A204.1 (cell line): ENCODE data around the gene CNIH2.
"Not testable (repeated sequence)": the region's sequence is repeated elsewhere in the genome, so short reads cannot be mapped to it uniquely, and the experiment has no call there.

Experiments used
- FAIRE-seq: peaks from 2 replicates; lab custom pipeline; 2012; peaks lifted over from hg19 to GRCh38; lab: Jason Lieb, UNC

CNIH2 gene

DNA sequence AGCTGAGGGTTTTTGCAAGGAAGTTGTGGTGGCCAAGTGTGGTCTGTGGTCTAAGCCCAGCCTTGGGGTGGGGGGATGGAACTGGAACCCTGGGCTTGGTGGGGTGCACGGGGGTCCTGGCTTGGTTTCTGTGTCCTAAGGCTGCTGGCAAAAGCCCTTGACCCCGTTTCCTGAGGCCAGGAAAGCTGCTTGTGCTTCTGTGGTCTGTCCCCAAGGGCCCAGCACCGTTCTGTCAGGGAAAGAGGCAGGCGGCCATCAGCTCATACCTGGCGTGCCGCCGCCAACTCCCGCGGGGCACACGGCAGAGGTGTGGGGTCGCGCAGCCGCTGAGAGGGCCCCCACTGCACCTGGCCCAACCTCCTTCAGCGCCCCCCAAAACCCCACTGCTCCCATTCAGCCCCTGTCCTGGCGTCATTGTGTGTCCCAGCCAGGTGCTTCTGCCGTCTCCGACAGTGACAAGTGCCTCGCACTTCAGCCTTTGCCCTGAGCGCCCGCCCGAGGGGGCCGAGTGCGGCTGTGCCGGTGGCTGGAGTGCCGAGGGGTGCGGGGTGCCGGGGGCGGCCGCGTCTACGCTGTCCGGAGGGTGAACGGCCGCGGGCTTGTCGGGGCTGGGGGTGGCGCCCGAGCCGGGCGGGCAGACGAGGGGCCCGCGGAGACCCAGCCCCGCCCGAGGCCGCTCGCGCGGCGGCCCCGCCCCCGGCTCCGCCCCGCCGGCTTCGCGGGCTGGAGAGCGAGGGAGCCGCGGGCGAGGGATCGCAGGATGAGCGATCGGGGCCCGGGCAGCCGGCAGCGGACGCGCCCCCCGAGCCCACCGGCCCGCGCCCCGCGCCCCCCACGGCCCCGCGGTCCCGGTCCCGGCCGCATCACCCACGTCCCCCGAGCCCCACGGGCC is at the start of gene CNIH2:
CNIH2 (plus strand) TSS at position 705 of the 892 bp plus-strand sequence. CDS start 282 bp downstream, outside the sequence.
- no peak for FAIRE-seq

- no peak for FAIRE-seq
Measured at GRCh38 chr11:66228521-66228920, 49.5 kb upstream of the CNIH2 start.

GRCh38 chr11:66230156-66230555 is 47.8 kb upstream of the CNIH2 start:
- FAIRE-seq = no peak

DNA sequence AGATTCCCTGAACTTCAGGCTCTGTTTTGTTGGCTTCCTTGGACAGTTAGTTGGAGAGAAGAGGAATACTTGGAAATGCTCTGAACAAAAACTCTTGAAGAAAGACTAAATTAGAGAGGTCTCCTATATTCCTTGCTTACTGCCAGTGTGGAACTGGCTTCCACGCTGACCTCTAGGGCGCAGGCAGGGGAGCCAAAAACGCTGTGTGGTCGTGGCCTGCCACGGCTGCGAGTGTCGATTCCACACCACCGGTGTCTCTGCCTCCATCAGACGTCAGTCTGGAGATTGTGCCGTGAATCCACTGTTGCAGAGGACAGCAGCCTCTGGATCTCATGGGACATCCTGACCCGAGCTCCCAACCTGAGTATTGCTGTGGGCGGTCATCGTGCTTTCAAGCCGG is 47.0 kb upstream of the CNIH2 start:
- no peak for FAIRE-seq

DNA sequence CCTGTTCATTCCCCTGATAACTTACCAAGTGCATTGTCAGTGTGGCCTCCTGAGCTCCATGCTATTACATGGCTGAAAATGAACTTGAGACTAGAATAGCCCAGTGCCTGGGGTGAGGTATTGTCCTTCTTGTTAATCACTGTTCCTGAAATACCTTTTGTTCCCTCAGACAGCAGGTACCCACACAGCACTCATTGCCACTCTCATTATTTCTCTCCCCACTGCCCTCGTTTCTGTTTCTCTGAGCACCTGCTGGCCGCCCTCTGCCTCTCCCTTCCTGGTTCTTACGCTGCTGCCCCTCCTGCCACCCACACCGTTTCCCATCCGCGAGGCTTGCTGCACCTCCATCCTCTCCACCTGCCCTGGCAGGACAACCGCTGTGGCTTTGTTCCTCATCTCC is 46.4 kb upstream of the CNIH2 start:
- FAIRE-seq = no peak

GRCh38 chr11:66232769-66233168 is 45.2 kb upstream of the CNIH2 start:
- FAIRE-seq = no peak

- FAIRE-seq = no peak
Measured at GRCh38 chr11:66233301-66233700, 44.7 kb upstream of the CNIH2 start.

- no peak for FAIRE-seq
Measured at GRCh38 chr11:66235141-66235540, 42.8 kb upstream of the CNIH2 start.

GRCh38 chr11:66237867-66238266 is 40.1 kb upstream of the CNIH2 start:
- no peak for FAIRE-seq

DNA sequence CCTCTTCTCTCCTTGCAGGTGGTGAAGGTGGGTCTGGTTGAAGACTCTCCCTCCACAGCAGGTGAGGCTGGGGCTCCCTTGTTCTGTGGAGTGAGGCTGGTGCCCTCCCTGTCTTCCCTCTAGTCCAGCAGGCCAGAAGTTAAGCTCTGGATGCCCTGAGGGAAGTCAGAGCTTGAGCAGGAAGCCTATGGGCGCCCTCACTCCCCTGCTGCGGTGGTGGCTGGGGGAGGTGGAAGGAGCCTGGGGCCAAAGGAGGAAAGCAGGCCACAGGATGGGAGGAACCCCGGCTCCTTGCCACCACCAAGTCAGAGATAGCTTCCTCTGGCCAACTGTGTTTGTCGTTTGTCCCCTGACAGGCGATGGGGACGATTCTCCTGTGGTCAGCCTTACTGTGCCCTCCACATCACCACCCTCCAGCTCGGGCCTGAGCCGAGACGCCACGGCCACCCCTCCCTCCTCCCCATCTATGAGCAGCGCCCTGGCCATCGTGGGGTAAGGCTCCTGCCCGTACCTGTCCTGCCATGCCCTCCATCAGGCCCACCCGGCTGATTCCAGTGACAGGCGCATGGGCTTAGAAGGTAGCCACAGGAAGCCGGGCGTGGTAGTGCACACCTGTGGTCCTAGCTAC is 39.1 kb upstream of the CNIH2 start:
- no peak for FAIRE-seq

- FAIRE-seq = no peak
Measured at GRCh38 chr11:66239511-66239910, 38.5 kb upstream of the CNIH2 start.

- no peak for FAIRE-seq
Measured at GRCh38 chr11:66239998-66240780, 37.8 kb upstream of the CNIH2 start.

- FAIRE-seq = no peak
Measured at GRCh38 chr11:66240781-66241136, 37.2 kb upstream of the CNIH2 start.

DNA sequence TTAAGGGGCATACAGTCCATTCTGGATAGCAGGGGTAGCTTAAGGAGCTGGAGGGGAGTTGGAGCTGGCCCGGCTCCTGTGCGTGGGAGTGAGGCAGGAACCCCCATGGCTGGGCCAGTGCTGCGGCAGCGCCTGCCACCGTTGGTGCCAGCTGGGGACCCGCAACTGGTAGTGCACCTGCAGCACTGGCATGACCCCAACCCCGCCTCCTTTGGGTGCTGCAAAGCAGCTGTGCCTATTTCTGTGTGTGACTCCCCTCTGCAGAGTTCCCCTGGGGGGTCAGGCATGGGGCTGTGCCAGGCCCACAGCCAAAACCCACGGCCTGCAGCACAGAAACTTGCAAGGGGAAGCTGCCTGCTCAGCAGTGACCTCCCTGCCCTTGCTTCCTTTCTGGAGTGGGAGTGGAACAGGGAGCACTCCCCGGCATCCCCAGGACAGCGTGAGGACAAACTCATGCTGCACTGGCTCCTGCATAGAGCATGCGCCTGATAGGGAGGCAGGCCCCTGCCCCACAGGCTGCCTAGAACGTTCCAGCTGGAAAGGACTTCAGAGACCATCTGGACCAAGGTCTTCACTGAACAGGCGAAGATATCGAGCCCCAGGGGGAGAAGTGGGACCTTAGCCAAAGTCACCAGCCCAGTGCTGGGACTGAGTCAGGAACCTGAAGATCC is 35.7 kb upstream of the CNIH2 start:
- FAIRE-seq = no peak

DNA sequence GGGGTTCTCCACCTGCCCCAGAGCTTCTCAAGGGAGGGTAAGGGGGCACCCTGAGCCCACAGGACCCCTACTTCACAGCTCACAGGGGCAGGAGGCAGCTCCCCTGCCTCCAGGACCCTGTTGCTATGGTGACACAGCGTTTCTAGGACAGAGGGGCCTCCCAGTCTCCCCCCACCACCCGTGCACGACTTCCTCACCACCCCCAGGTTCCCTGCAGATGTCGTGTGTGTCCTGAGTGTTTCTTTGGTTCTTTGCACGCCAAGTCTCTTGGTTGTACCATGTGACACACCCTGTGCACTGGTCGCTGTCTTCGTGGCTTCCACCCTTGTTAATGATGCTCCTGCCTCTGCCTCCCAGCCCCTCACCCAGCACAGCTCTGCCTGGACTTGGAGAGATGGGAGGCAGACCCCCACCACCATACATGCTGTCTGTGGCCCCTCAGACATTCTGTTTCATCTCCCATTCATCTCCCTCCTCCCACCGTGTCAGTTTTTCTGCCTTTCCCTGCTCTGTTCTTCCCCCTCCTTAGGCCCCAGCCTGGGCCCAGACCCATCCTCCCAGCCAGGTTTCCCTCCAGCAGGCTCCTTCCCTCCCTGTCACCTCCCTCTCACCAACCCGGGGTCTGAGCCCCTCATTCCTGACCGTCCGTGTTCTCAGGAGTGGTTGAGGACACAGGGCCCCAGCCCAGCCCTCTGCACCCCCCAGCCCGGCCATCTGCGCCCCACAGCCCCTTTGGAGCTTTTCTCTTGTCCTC is 34.0 kb upstream of the CNIH2 start:
- FAIRE-seq = no peak

DNA sequence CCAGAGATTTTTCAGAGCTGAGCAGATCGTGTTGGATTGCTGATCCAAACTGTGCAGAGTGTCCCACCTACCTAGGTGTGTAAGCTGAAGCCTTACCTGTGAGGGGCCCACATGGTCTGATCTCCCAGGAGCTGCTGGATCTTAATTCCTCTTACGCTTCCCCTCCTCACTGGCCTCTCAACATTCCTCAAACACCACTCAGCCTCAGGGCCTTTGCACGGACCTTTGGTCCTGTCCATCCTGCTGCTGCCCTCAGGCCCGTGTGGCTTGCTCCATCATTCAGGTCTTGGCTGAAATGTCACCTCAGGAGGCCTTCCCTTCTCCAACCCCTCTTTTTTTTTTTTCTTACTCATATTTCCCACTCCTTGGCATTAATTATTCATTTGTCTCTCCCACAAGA is 30.7 kb upstream of the CNIH2 start:
- FAIRE-seq = no peak

DNA sequence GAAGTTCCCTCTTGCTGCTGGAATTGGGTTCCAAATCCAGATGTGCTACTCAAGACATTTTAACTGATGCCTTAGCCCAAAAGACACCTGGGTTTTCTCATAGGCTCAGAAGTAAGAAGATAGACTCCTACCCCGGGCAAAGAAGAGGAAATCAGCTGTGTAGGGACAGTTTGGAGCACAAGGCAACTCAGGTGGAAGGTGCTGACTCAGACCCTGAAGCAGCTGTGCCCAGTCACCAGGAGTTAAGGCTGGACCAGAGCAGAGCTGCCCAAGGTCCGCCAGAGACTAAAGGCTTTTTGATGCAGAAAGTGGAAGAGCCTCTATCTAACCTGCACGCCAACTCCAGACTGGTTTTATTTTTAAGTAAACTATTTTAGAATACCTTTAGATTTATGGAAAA is 30.2 kb upstream of the CNIH2 start:
- FAIRE-seq = no peak

DNA sequence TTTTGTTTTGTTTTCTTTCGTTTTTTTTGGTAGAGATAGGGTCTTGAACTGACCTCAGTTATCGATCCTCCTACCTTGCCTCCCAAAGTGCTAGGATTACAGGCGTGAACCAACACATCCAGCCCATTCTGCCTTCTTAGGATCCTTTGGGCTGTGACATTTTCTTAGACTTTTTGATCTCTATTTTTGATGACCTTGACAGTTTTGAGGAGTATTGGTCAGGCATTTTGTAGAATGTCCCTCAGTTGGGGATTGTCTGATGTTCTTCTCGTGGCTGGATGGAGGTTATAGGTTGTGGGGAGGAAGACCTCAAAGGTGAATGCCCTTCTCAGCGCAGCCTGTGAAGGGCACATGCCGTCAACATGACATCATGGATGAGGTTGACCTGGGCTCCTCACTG is 29.1 kb upstream of the CNIH2 start:
- no peak for FAIRE-seq

GRCh38 chr11:66251809-66252208 is 26.2 kb upstream of the CNIH2 start:
- FAIRE-seq = no peak

GRCh38 chr11:66253081-66253480 is 24.9 kb upstream of the CNIH2 start:
- not testable (repeated sequence) for FAIRE-seq

DNA sequence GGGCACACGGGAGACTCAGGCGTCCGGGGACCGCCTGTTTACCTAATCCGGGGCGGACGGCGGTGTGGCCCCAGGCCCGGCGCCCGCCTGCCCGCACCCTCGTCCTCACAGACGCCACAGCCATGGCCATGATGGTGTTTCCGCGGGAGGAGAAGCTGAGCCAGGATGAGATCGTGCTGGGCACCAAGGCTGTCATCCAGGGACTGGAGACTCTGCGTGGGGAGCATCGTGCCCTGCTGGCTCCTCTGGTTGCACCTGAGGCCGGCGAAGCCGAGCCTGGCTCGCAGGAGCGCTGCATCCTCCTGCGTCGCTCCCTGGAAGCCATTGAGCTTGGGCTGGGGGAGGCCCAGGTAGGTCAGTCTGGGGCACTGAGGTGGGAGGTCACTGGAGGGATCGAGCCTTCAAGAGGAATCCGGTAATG is 19.5 kb upstream of the CNIH2 start:
- FAIRE-seq = no peak

DNA sequence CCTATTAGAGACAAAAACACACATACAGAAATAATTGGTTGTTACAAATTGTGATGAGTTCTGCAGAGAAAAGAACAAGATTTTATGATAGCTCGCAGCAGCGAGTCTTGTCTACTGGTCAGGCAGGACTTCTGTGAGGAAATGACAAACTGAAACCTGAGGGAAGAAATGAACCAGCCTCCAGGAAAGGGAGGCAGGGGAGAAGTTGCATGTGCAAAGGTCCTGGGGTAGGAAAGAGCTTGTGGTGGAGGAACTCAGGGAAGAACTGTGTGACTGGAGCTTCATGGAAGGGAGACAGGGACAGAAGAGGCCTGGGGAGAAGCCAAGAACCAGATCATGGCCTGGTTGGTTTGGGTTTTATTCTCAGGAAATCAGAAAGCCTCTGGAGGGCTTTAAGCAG is 18.8 kb upstream of the CNIH2 start:
- no peak for FAIRE-seq
